ENCODE data around the gene NAP1L1.

DNA sequence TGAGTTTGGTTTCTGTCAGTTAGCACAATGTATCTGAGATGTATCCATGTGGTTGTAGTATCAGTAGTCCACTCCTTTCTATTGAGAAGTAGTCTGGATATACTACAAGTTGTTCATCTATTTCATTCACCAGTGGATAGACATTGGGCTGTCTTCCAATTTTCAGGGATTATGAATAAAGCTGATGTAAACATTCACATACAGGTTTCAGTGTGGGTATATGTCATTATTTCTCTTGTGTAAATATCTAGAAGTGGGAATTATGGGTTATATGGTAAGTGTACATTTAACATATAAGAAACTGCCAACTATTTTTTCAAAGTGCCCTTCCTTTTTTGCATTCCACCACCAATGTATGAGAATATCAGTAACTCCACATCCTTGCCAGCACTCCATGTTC is 88.8 kb downstream of the NAP1L1 start:
- TF ChIP-seq POLR2A (IDR thresholded peaks at IDR 0.05; ENCODE audit: extremely low read depth, insufficient read length) (no peak), MYC (IDR thresholded peaks at IDR 0.05; ENCODE audit: low read depth, low read length) (no peak)
- TF ChIP-seq, protein P1, sequence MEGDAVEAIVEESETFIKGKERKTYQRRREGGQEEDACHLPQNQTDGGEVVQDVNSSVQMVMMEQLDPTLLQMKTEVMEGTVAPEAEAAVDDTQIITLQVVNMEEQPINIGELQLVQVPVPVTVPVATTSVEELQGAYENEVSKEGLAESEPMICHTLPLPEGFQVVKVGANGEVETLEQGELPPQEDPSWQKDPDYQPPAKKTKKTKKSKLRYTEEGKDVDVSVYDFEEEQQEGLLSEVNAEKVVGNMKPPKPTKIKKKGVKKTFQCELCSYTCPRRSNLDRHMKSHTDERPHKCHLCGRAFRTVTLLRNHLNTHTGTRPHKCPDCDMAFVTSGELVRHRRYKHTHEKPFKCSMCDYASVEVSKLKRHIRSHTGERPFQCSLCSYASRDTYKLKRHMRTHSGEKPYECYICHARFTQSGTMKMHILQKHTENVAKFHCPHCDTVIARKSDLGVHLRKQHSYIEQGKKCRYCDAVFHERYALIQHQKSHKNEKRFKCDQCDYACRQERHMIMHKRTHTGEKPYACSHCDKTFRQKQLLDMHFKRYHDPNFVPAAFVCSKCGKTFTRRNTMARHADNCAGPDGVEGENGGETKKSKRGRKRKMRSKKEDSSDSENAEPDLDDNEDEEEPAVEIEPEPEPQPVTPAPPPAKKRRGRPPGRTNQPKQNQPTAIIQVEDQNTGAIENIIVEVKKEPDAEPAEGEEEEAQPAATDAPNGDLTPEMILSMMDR (IDR thresholded peaks at IDR 0.05; ENCODE audit: low read depth, low read length), result no peak
- TF ChIP-seq, protein P2, sequence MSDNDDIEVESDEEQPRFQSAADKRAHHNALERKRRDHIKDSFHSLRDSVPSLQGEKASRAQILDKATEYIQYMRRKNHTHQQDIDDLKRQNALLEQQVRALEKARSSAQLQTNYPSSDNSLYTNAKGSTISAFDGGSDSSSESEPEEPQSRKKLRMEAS (IDR thresholded peaks at IDR 0.05; ENCODE audit: low read depth, low read length), result no peak
